Measurements from ENCODE around the gene MZF1. TPM values are rescaled to one million over a fixed set of nuclear protein-coding genes. Genes with fewer than 3 reads are reported as not detected.

The MZF1 gene
- total and polyA plus RNA-seq, 12 donors = 8.7 to 152 (median 33.2) TPM

GRCh38 chr19:58568453-58569130, 4.5 kb downstream of the MZF1 start:
- intact Hi-C loops (cut with DNase I) = no loop called here
- 88 to 94% (median 93%) methylated on average over 4 of the region's 4 CpGs for WGBS, 4 donors

GRCh38 chr19:58566989-58567388, 6.1 kb downstream of the MZF1 start:
- peaks cover 0 to 33% of the 10 kb centered on the region in 2 donors for H3K36me3 ChIP-seq (replicated peaks in 1 of 2)
- no peaks in the 10 kb centered on the region for H3K9me3 ChIP-seq (replicated peaks in 1 of 3)
- no peak overlapping the region for H3K4me3 ChIP-seq
- H3K27ac ChIP-seq = no peak overlapping the region
- peak in 4 of 7 donors; percentile 6 to 46 (median 17) for DNase-seq
- TF ChIP-seq POLR2A (IDR thresholded peaks at IDR 0.05) (no peak), CTCF (IDR thresholded peaks at IDR 0.05) (no peak)
- WGBS, 4 donors = 94 to 98% (median 96%) methylated on average over 4 to 5 of the region's 5 CpGs
- intact Hi-C loops (cut with DNase I) = no loop called here
- peaks cover 14 to 18% of the 10 kb centered on the region in 2 donors for H3K4me1 ChIP-seq (replicated peaks in 1 of 2)
- no peaks in the 10 kb centered on the region for H3K27me3 ChIP-seq

More at GRCh38 chr19:58568453-58569130, 4.5 kb downstream of the MZF1 start:
- no peak overlapping the region for H3K27ac ChIP-seq
- H3K4me3 ChIP-seq = no peak overlapping the region
- no peaks in the 10 kb centered on the region for H3K27me3 ChIP-seq
- peaks cover 0 to 33% of the 10 kb centered on the region in 2 donors for H3K36me3 ChIP-seq (replicated peaks in 1 of 2)
- peak in 5 of 7 donors; percentile 8 to 54 (median 17) for DNase-seq
- TF ChIP-seq POLR2A (IDR thresholded peaks at IDR 0.05) = no peak
- TF ChIP-seq CTCF (IDR thresholded peaks at IDR 0.05) = no peak
- peaks cover 8 to 9% of the 10 kb centered on the region in 2 donors for H3K4me1 ChIP-seq (replicated peaks in 1 of 2)
- no peaks in the 10 kb centered on the region for H3K9me3 ChIP-seq (replicated peaks in 1 of 3)

- Histone ChIP-seq H3K27ac (no peak overlapping the region), H3K4me3 (no peak overlapping the region), H3K27me3 (no peaks in the 10 kb centered on the region), H3K4me1 (replicated peaks in 1 of 2) (peaks cover 19 to 38% of the 10 kb centered on the region in 2 donors), H3K9me3 (replicated peaks in 1 of 3) (no peaks in the 10 kb centered on the region), H3K36me3 (replicated peaks in 1 of 2) (peaks cover 0 to 11% of the 10 kb centered on the region in 2 donors)
- peak in 2 of 7 donors; percentile 22 to 54 for DNase-seq
- WGBS, 4 donors = 67 to 73% (median 71%) methylated on average over 6 of the region's 6 CpGs
- intact Hi-C loops (cut with DNase I) = no loop called here
- TF ChIP-seq CTCF (IDR thresholded peaks at IDR 0.05) = no peak
- TF ChIP-seq POLR2A (IDR thresholded peaks at IDR 0.05) = no peak
These were observed 9.3 kb downstream of the MZF1 start for GRCh38 chr19:58563823-58564222.

GRCh38 chr19:58563034-58563573, 10.0 kb downstream of the MZF1 start:
- 4 to 8% (median 6%) methylated on average over 14 to 40 of the region's 40 CpGs for WGBS, 4 donors
- no peak for TF ChIP-seq CTCF (IDR thresholded peaks at IDR 0.05)
- TF ChIP-seq POLR2A (IDR thresholded peaks at IDR 0.05) = no peak
- H3K36me3 ChIP-seq (replicated peaks in 1 of 2) = peaks cover 0 to 7% of the 10 kb centered on the region in 2 donors
- peak overlapping the region in 1 of 4 donors; percentile 20 for H3K4me3 ChIP-seq
- no peaks in the 10 kb centered on the region for H3K27me3 ChIP-seq
- intact Hi-C loops (cut with DNase I) = no loop called here
- no peaks in the 10 kb centered on the region for H3K9me3 ChIP-seq (replicated peaks in 1 of 3)
- H3K27ac ChIP-seq = peak overlapping the region in 2 of 5 donors; percentile 76 to 81
- DNase-seq = peak in 1 of 7 donors; percentile 42
- H3K4me1 ChIP-seq (replicated peaks in 1 of 2) = peaks cover 19 to 38% of the 10 kb centered on the region in 2 donors

Measured in adrenal gland (tissue), 12 donors.